Osteoblast (primary cell): ENCODE measurements around the gene NPNT. TPM values are rescaled to one million over a fixed set of nuclear protein-coding genes. Genes with fewer than 3 reads are reported as not detected.

Source experiments
- DNase-seq: peaks from one replicate; pipeline ENCODE4 v3.0.0; 2011; ENCODE audit warnings: low spot score, mixed read lengths; ENCODE audit not compliant: insufficient read length; ENCODE audit errors: missing footprints
- H2AFZ ChIP-seq: 2 replicates; pipeline ENCODE4 v1.6.0; 2011; ENCODE audit warnings: mild to moderate bottlenecking, low read length
- H3K27ac ChIP-seq: 2 replicates; pipeline ENCODE4 v1.5.1; 2011; ENCODE audit warnings: mild to moderate bottlenecking, low read depth, low read length, moderate library complexity
- H3K27me3 ChIP-seq: 2 replicates; pipeline ENCODE4 v1.6.0; 2012; ENCODE audit warnings: mild to moderate bottlenecking, control low read depth, inconsistent platforms, low read length, moderate library complexity; ENCODE audit not compliant: insufficient read depth
- H3K36me3 ChIP-seq: 2 replicates; pipeline ENCODE4 v1.5.1; 2011; ENCODE audit warnings: mild to moderate bottlenecking, low read length, control low read depth, moderate library complexity; ENCODE audit not compliant: insufficient read depth
- H3K4me1 ChIP-seq: 2 replicates; pipeline ENCODE4 v1.5.1; 2011; ENCODE audit warnings: mild to moderate bottlenecking, low read length, control low read depth, moderate library complexity; ENCODE audit not compliant: insufficient read depth
- H3K4me2 ChIP-seq: 2 replicates; pipeline ENCODE4 v1.6.0; 2011; ENCODE audit warnings: mild to moderate bottlenecking, low read length; ENCODE audit not compliant: insufficient read depth
- H3K4me3 ChIP-seq: fragments of 200-600 bp; sonication (generic); 3 replicates; pipeline ENCODE4 v1.5.1; 2012; ENCODE audit warnings: mild to moderate bottlenecking, low read length, inconsistent platforms; ENCODE audit not compliant: insufficient read depth
- H3K79me2 ChIP-seq: 2 replicates; pipeline ENCODE4 v1.6.0; 2012; ENCODE audit warnings: mild to moderate bottlenecking, low read length, control low read depth, inconsistent platforms; ENCODE audit not compliant: insufficient read depth
- H3K9me3 ChIP-seq: 2 replicates; pipeline ENCODE4 v1.5.1; 2011; ENCODE audit warnings: low read depth, low read length, control low read depth
- H4K20me1 ChIP-seq: 2 replicates; pipeline ENCODE4 v1.6.0; 2012; ENCODE audit warnings: mild to moderate bottlenecking, low read length, control low read depth; ENCODE audit not compliant: insufficient read depth
- CTCF ChIP-seq: IDR thresholded peaks from 2 replicates; pipeline ENCODE4 v1.5.1; 2011; ENCODE audit warnings: mild to moderate bottlenecking, low read depth, low read length, moderate library complexity; ENCODE audit errors: extremely low read depth
- total RNA-seq: library from RNA; depleted of rRNA; stranded (reverse); fragments of >200 nt; gene quantifications from 2 replicates; pipeline ENCODE4 v1.2.3, GENCODE V29; 2012

The NPNT gene
- total RNA-seq, 1 donor = 0.36 TPM

- Histone ChIP-seq H3K4me1 (peaks cover 5% of the 10 kb centered on the region), H3K27ac (no peak overlapping the region), H3K79me2 (no peaks in the 10 kb centered on the region), H3K27me3 (no peaks in the 10 kb centered on the region), H2AFZ (no peak overlapping the region), H4K20me1 (no peaks in the 10 kb centered on the region), H3K4me3 (no peak overlapping the region), H3K36me3 (no peaks in the 10 kb centered on the region), H3K9me3 (no peaks in the 10 kb centered on the region), H3K4me2 (no peak overlapping the region)
- no peak for DNase-seq
- no peak for TF ChIP-seq CTCF
Observed at GRCh38 chr4:105943234-105943633, 48.0 kb downstream of the NPNT start.

- H3K27me3 ChIP-seq = no peaks in the 10 kb centered on the region
- TF ChIP-seq CTCF = no peak
- no peaks in the 10 kb centered on the region for H3K36me3 ChIP-seq
- no peak overlapping the region for H3K27ac ChIP-seq
- H3K4me1 ChIP-seq = peaks cover 5% of the 10 kb centered on the region
- no peaks in the 10 kb centered on the region for H3K79me2 ChIP-seq
- no peak for DNase-seq
- H2AFZ ChIP-seq = no peak overlapping the region
- H4K20me1 ChIP-seq = no peaks in the 10 kb centered on the region
- no peak overlapping the region for H3K4me2 ChIP-seq
- no peak overlapping the region for H3K4me3 ChIP-seq
- H3K9me3 ChIP-seq = no peaks in the 10 kb centered on the region
Observed at GRCh38 chr4:105944540-105944939, 49.3 kb downstream of the NPNT start.

- no peaks in the 10 kb centered on the region for H3K79me2 ChIP-seq
- no peak overlapping the region for H3K27ac ChIP-seq
- H3K4me3 ChIP-seq = no peak overlapping the region
- TF ChIP-seq CTCF = no peak
- H2AFZ ChIP-seq = no peak overlapping the region
- no peaks in the 10 kb centered on the region for H4K20me1 ChIP-seq
- no peak overlapping the region for H3K4me2 ChIP-seq
- no peaks in the 10 kb centered on the region for H3K36me3 ChIP-seq
- no peak for DNase-seq
- H3K4me1 ChIP-seq = peaks cover 5% of the 10 kb centered on the region
- no peaks in the 10 kb centered on the region for H3K27me3 ChIP-seq
- no peaks in the 10 kb centered on the region for H3K9me3 ChIP-seq
Observed at GRCh38 chr4:105946771-105947170, 51.5 kb downstream of the NPNT start.

GRCh38 chr4:105950701-105951100 is 55.4 kb downstream of the NPNT start:
- no peak overlapping the region for H3K4me2 ChIP-seq
- H3K4me3 ChIP-seq = no peak overlapping the region
- H3K27ac ChIP-seq = no peak overlapping the region
- H3K36me3 ChIP-seq = no peaks in the 10 kb centered on the region
- DNase-seq = no peak
- no peaks in the 10 kb centered on the region for H3K9me3 ChIP-seq
- H3K4me1 ChIP-seq = no peaks in the 10 kb centered on the region
- H3K27me3 ChIP-seq = no peaks in the 10 kb centered on the region
- no peaks in the 10 kb centered on the region for H3K79me2 ChIP-seq
- H4K20me1 ChIP-seq = no peaks in the 10 kb centered on the region
- TF ChIP-seq CTCF = no peak
- no peak overlapping the region for H2AFZ ChIP-seq
